Right atrium auricular region (tissue), 2 donors: ENCODE results near the gene IL36G. TPM values are rescaled to one million over a fixed set of nuclear protein-coding genes. Genes with fewer than 3 reads are reported as not detected.

Source experiments
- DNase-seq: peaks from one replicate; pipeline ENCODE4 v3.0.0-alpha.2; 2019; ENCODE audit warnings: low spot score
- H3K27ac ChIP-seq, 2 donors: fragments of 200-600 bp; sonication (generic); 1 replicate in 1 of 2; 2 replicates in 1 of 2; pipeline ENCODE4 v1.5.1; 2016 to 2019
- H3K27me3 ChIP-seq, 2 donors: fragments of 200-600 bp; sonication (generic); one replicate each; pipeline versions ENCODE4 v1.5.1 to v1.6.0; 2017 to 2019
- H3K36me3 ChIP-seq: fragments of 200-600 bp; sonication (generic); one replicate; pipeline ENCODE4 v1.5.1; 2016
- H3K4me1 ChIP-seq, 2 donors: fragments of 200-600 bp; sonication (generic); one replicate each; pipeline versions ENCODE4 v1.5.1 to v1.6.0; 2017 to 2019
- H3K4me3 ChIP-seq, 2 donors: fragments of 200-600 bp; sonication (generic); 1 replicate in 1 of 2; 2 replicates in 1 of 2; pipeline ENCODE4 v1.5.1; 2017 to 2019; ENCODE audit warnings: mild to moderate bottlenecking in 1 of 2, moderate library complexity in 1 of 2
- H3K9me3 ChIP-seq, 2 donors: fragments of 200-600 bp; sonication (generic); one replicate each; pipeline ENCODE4 v1.5.1; 2019
- CTCF ChIP-seq, 2 donors: fragments of 200-600 bp; sonication (generic); IDR thresholded peaks; one replicate each; pipeline ENCODE4 v1.5.1; 2019; ENCODE audit warnings: antibody characterized with exemption in 2 of 2
- total RNA-seq, 2 donors: library from RNA; depleted of rRNA; stranded (reverse); fragments of >200 nt; gene quantifications; one replicate each; pipeline ENCODE4 v1.1.0, GENCODE V29; 2016

The IL36G gene
- total RNA-seq, 2 donors from 2014 or later = not detected

GRCh38 chr2:113012436-113013335 is 34.9 kb downstream of the IL36G start:
- H3K27ac ChIP-seq = no peak overlapping the region
- H3K9me3 ChIP-seq = no peaks in the 10 kb centered on the region
- H3K4me3 ChIP-seq = no peak overlapping the region
- TF ChIP-seq CTCF (IDR thresholded peaks at IDR 0.05) = no peak
- H3K36me3 ChIP-seq = no peaks in the 10 kb centered on the region
- DNase-seq = no peak
- H3K4me1 ChIP-seq = no peaks in the 10 kb centered on the region
- H3K27me3 ChIP-seq = no peaks in the 10 kb centered on the region

GRCh38 chr2:113013336-113013661 is 35.5 kb downstream of the IL36G start:
- no peaks in the 10 kb centered on the region for H3K27me3 ChIP-seq
- no peaks in the 10 kb centered on the region for H3K9me3 ChIP-seq
- H3K4me1 ChIP-seq = no peaks in the 10 kb centered on the region
- H3K4me3 ChIP-seq = no peak overlapping the region
- H3K36me3 ChIP-seq = no peaks in the 10 kb centered on the region
- no peak overlapping the region for H3K27ac ChIP-seq
- no peak for TF ChIP-seq CTCF (IDR thresholded peaks at IDR 0.05)
- no peak for DNase-seq

- H3K27me3 ChIP-seq = no peaks in the 10 kb centered on the region
- no peak for DNase-seq
- TF ChIP-seq CTCF (IDR thresholded peaks at IDR 0.05) = no peak
- no peaks in the 10 kb centered on the region for H3K36me3 ChIP-seq
- no peaks in the 10 kb centered on the region for H3K4me1 ChIP-seq
- no peak overlapping the region for H3K27ac ChIP-seq
- no peaks in the 10 kb centered on the region for H3K9me3 ChIP-seq
- H3K4me3 ChIP-seq = no peak overlapping the region
These were observed 36.3 kb downstream of the IL36G start for GRCh38 chr2:113014067-113014466.

- H3K4me3 ChIP-seq = no peak overlapping the region
- no peak overlapping the region for H3K27ac ChIP-seq
- no peaks in the 10 kb centered on the region for H3K27me3 ChIP-seq
- DNase-seq = no peak
- no peak for TF ChIP-seq CTCF (IDR thresholded peaks at IDR 0.05)
- H3K9me3 ChIP-seq = no peaks in the 10 kb centered on the region
- no peaks in the 10 kb centered on the region for H3K4me1 ChIP-seq
- H3K36me3 ChIP-seq = no peaks in the 10 kb centered on the region
These were observed 37.2 kb downstream of the IL36G start for GRCh38 chr2:113015042-113015441.

GRCh38 chr2:113015655-113016054 is 37.8 kb downstream of the IL36G start:
- Histone ChIP-seq H3K27me3 (no peaks in the 10 kb centered on the region), H3K9me3 (no peaks in the 10 kb centered on the region), H3K4me1 (no peaks in the 10 kb centered on the region), H3K36me3 (no peaks in the 10 kb centered on the region), H3K27ac (no peak overlapping the region), H3K4me3 (no peak overlapping the region)
- DNase-seq = no peak
- TF ChIP-seq CTCF (IDR thresholded peaks at IDR 0.05) = no peak

GRCh38 chr2:113018509-113018908 is 40.7 kb downstream of the IL36G start:
- Histone ChIP-seq H3K27me3 (no peaks in the 10 kb centered on the region), H3K4me3 (no peak overlapping the region), H3K36me3 (no peaks in the 10 kb centered on the region), H3K27ac (no peak overlapping the region), H3K9me3 (no peaks in the 10 kb centered on the region), H3K4me1 (no peaks in the 10 kb centered on the region)
- TF ChIP-seq CTCF (IDR thresholded peaks at IDR 0.05) = no peak
- no peak for DNase-seq
